ENCODE results near the gene ILKAP. TPM values are rescaled to one million over a fixed set of nuclear protein-coding genes. Genes with fewer than 3 reads are reported as not detected.
A peak's percentile ranks its signal among the peaks of the same experiment; 100 is the strongest.

ILKAP gene
- total and polyA plus RNA-seq, 11 donors, result 12.4 to 41.7 (median 24.0) TPM

GRCh38 chr2:238128534-238129001, 74.9 kb downstream of the ILKAP start:
- H3K9me3 ChIP-seq, result no peaks in the 10 kb centered on the region
- H3K36me3 ChIP-seq, result no peaks in the 10 kb centered on the region
- H3K27me3 ChIP-seq, result no peaks in the 10 kb centered on the region
- H3K27ac ChIP-seq, result no peak overlapping the region
- no peak for ATAC-seq
- WGBS, 4 donors, result 72 to 91% (median 78%) methylated on average over 8 to 30 of the region's 30 CpGs
- intact Hi-C loops (cut with DNase I), result no loop called here
- H3K4me1 ChIP-seq, result peaks cover 0 to 9% (median 0%) of the 10 kb centered on the region in 12 donors
- H3K4me3 ChIP-seq, result no peak overlapping the region
- TF ChIP-seq, protein P1, sequence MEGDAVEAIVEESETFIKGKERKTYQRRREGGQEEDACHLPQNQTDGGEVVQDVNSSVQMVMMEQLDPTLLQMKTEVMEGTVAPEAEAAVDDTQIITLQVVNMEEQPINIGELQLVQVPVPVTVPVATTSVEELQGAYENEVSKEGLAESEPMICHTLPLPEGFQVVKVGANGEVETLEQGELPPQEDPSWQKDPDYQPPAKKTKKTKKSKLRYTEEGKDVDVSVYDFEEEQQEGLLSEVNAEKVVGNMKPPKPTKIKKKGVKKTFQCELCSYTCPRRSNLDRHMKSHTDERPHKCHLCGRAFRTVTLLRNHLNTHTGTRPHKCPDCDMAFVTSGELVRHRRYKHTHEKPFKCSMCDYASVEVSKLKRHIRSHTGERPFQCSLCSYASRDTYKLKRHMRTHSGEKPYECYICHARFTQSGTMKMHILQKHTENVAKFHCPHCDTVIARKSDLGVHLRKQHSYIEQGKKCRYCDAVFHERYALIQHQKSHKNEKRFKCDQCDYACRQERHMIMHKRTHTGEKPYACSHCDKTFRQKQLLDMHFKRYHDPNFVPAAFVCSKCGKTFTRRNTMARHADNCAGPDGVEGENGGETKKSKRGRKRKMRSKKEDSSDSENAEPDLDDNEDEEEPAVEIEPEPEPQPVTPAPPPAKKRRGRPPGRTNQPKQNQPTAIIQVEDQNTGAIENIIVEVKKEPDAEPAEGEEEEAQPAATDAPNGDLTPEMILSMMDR (IDR thresholded peaks at IDR 0.05), result no peak
- no peak for TF ChIP-seq POLR2A (IDR thresholded peaks at IDR 0.05)
- peak in 2 of 5 donors; percentile 24 to 57 for DNase-seq

GRCh38 chr2:238128061-238128440, 75.4 kb downstream of the ILKAP start:
- intact Hi-C loops (cut with DNase I), result no loop called here
- Histone ChIP-seq H3K4me3 (peak overlapping the region in 1 of 12 donors; percentile 52), H3K4me1 (peaks cover 0 to 9% (median 0%) of the 10 kb centered on the region in 12 donors), H3K36me3 (no peaks in the 10 kb centered on the region), H3K27me3 (no peaks in the 10 kb centered on the region), H3K9me3 (no peaks in the 10 kb centered on the region), H3K27ac (no peak overlapping the region)
- WGBS, 4 donors, result 85 to 92% (median 88%) methylated on average over 18 to 22 of the region's 22 CpGs
- ATAC-seq, result no peak
- DNase-seq, result peak in 1 of 5 donors; percentile 24
- no peak for TF ChIP-seq POLR2A (IDR thresholded peaks at IDR 0.05)
- TF ChIP-seq, protein P1 (IDR thresholded peaks at IDR 0.05), result no peak

DNA sequence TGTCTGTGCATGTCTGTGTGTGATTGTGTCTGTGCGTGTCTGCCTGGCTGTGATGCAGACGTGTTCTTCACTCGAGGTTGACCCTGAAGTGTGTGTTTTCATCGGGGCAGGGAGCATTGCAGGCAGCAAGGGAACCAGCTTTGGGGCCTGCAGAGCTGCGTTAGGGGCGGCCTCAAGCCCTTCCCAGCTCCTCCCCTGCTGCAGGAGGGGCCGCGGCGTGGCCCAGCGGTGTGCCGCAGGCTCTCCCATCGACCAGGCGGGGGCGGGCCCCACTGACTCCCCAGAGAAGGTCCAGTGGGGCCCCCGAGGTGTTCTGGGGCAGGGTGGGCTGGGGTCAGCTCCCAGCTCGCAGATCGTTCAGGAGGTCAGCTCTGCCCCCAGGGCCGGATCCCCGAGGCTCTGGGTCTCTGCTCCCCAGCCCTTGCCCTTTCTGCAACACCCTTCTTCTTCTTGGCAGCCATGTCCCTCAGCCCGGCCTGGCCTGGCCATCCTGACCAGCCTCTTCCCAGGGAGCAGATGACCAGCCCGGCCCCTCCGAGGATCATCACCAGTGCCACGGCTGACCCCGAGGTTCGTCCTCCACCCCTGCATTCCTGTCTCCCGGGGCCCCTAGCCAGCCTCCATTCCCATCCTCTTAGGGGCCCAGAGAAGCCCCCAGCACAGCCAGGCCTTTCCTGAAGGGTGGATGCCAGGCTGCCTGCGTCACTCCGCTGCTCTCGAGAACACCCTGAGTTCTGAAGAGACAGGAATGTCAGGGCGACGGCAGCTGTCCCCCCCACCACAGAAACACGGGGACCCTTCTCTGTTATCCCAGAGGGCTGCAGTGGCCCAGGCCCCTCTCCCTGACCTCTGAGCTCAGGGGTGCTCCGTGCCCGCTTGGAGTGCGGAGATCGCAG, 76.1 kb downstream of the ILKAP start:
- H3K27me3 ChIP-seq, result no peaks in the 10 kb centered on the region
- no peaks in the 10 kb centered on the region for H3K9me3 ChIP-seq
- TF ChIP-seq, protein P1 (IDR thresholded peaks at IDR 0.05), result peak in 2 of 12 donors; percentile 18 to 31
- no peak for TF ChIP-seq POLR2A (IDR thresholded peaks at IDR 0.05)
- peak overlapping the region in 3 of 12 donors; percentile 30 to 52 (median 34) for H3K4me3 ChIP-seq
- peaks cover 0 to 9% (median 0%) of the 10 kb centered on the region in 12 donors for H3K4me1 ChIP-seq
- ATAC-seq (peak in 3 of 4 donors; percentile 72 to 82 (median 80)), DNase-seq (peak in 2 of 5 donors; percentile 32 to 76)
- no peak overlapping the region for H3K27ac ChIP-seq
- WGBS, 4 donors, result 47 to 63% (median 51%) methylated on average over 27 to 36 of the region's 36 CpGs
- no peaks in the 10 kb centered on the region for H3K36me3 ChIP-seq
- intact Hi-C loops (cut with DNase I), result no loop called here

GRCh38 chr2:238126775-238127164, 76.7 kb downstream of the ILKAP start:
- Histone ChIP-seq H3K4me3 (no peak overlapping the region), H3K27me3 (no peaks in the 10 kb centered on the region), H3K27ac (no peak overlapping the region), H3K4me1 (peaks cover 0 to 9% (median 0%) of the 10 kb centered on the region in 12 donors), H3K9me3 (no peaks in the 10 kb centered on the region), H3K36me3 (no peaks in the 10 kb centered on the region)
- ATAC-seq (no peak), DNase-seq (no peak)
- no peak for TF ChIP-seq POLR2A (IDR thresholded peaks at IDR 0.05)
- TF ChIP-seq, protein P1 (IDR thresholded peaks at IDR 0.05), result no peak
- intact Hi-C loops (cut with DNase I), result no loop called here
- 87 to 95% (median 93%) methylated on average over 2 of the region's 2 CpGs for WGBS, 4 donors
